Prostate gland (tissue), 2 donors: ENCODE results near the gene SH2B3.
"Not testable (repeated sequence)": the region's sequence is repeated elsewhere in the genome, so short reads cannot be mapped to it uniquely, and the experiment has no call there.

Source experiments
- CTCF ChIP-seq, 4 experiments: fragments of 200-600 bp in 2 of 4; fragments of 450-650 bp in 2 of 4; sonication (generic) in 2 of 4; IDR thresholded peaks; 1 replicate in 3 of 4; 2 replicates in 1 of 4; pipeline ENCODE4 v1.5.1; 2016 to 2019; ENCODE audit warnings: antibody characterized with exemption in 4 of 4, mild to moderate bottlenecking in 2 of 4, moderate library complexity in 2 of 4
- POLR2AphosphoS5 ChIP-seq: sonication (generic); formaldehyde crosslinking; IDR thresholded peaks from one replicate; pipeline ENCODE4 v1.6.1; 2017; ENCODE audit warnings: antibody characterized with exemption

- not testable (repeated sequence) for TF ChIP-seq CTCF (IDR thresholded peaks at IDR 0.05); POLR2AphosphoS5
These were observed 32.5 kb upstream of the SH2B3 start for GRCh38 chr12:111373231-111373630.
